ENCODE measurements around the gene FNBP1. TPM values are rescaled to one million over a fixed set of nuclear protein-coding genes. Genes with fewer than 3 reads are reported as not detected.
"Not testable (repeated sequence)": the region's sequence is repeated elsewhere in the genome, so short reads cannot be mapped to it uniquely, and the experiment has no call there.

FNBP1 gene
- total and polyA plus RNA-seq, 2 of the 8 experiments (the other 6 are each of a cell fraction or from before 2014, with no cell fraction given), result 7.2 to 40.9 TPM

- TF ChIP-seq CTCF (IDR thresholded peaks at IDR 0.05; ENCODE audit: control extremely low read depth in 1 of 3, insufficient read depth in 1 of 3, low read depth in 1 of 3, low read length in 3 of 3) (no peak), RBBP5 (IDR thresholded peaks at IDR 0.05; ENCODE audit: borderline replicate concordance, low read depth, low read length) (no peak), POU5F1 (IDR thresholded peaks at IDR 0.05; ENCODE audit: low read depth, low read length) (no peak), CEBPB (IDR thresholded peaks at IDR 0.05; ENCODE audit: low read depth, low read length) (no peak)
Observed at GRCh38 chr9:129938291-129938979, 104.6 kb downstream of the FNBP1 start (continued).

- not testable (repeated sequence) for H3K4me2 ChIP-seq (ENCODE audit: insufficient read depth in 1 of 2, low read depth in 2 of 2, low read length in 2 of 2); H3K4me3 ChIP-seq (ENCODE audit: extremely low read depth in 1 of 4, insufficient read depth in 2 of 4, low read depth in 3 of 4, low read length in 4 of 4); H4K20me1 ChIP-seq (replicated peaks in 1 of 2; ENCODE audit: control insufficient read depth in 1 of 2, insufficient read depth in 2 of 2, low read length in 2 of 2); H3K27ac ChIP-seq (ENCODE audit: low read depth, low read length); H2BK120ac ChIP-seq (replicated peaks; ENCODE audit: low read depth, low read length); H3K23me2 ChIP-seq (ENCODE audit: low read depth, low read length); H3K4me1 ChIP-seq (replicated peaks in 1 of 4; ENCODE audit: control insufficient read depth in 3 of 4, insufficient read depth in 4 of 4, low read length in 3 of 4); H4K5ac ChIP-seq (ENCODE audit: insufficient read length, low read depth, low read length); H2BK15ac ChIP-seq (ENCODE audit: low read length); H3K56ac ChIP-seq (replicated peaks; ENCODE audit: insufficient read length, low read depth, low read length); H3K4ac ChIP-seq (replicated peaks; ENCODE audit: insufficient read length, low read depth, low read length); H3K27me3 ChIP-seq (replicated peaks in 1 of 4; ENCODE audit: control insufficient read depth in 3 of 4, extremely low read depth in 1 of 4, insufficient read depth in 3 of 4, low read length in 3 of 4); H2BK12ac ChIP-seq (ENCODE audit: low read depth, low read length); H2BK5ac ChIP-seq (ENCODE audit: low read depth, low read length); H3K9ac ChIP-seq (replicated peaks in 1 of 4; ENCODE audit: extremely low read depth in 1 of 4, low read depth in 3 of 4, low read length in 3 of 4); H4K91ac ChIP-seq (replicated peaks; ENCODE audit: insufficient read length, low read length); DNase-seq (ENCODE audit: low read depth in 1 of 2, low spot score in 2 of 2); FAIRE-seq; H3K18ac ChIP-seq (ENCODE audit: extremely low read depth, low read length); H4K8ac ChIP-seq (ENCODE audit: extremely low read depth, insufficient read depth, low read length); H3K9me3 ChIP-seq (ENCODE audit: insufficient read depth in 2 of 2, low read depth in 1 of 2, low read length in 1 of 2); H2AK5ac ChIP-seq (ENCODE audit: low read depth, low read length); H3K23ac ChIP-seq (ENCODE audit: insufficient read length); H3K14ac ChIP-seq (ENCODE audit: insufficient read length); H2BK20ac ChIP-seq (ENCODE audit: low read length); H3K79me2 ChIP-seq (ENCODE audit: control insufficient read depth in 1 of 2, insufficient read depth in 2 of 2, low read length in 2 of 2); H3K36me3 ChIP-seq (ENCODE audit: control insufficient read depth in 2 of 4, insufficient read depth in 4 of 4, low read length in 3 of 4); H3K79me1 ChIP-seq (ENCODE audit: low read depth, low read length); H2AFZ ChIP-seq (ENCODE audit: low read length)
- POLR2A ChIA-PET (ENCODE audit: partially characterized antibody), result interaction anchor here (1.5 kb wide), 1 partner anchor 13 kb away, joined by 4 read pairs; no protein-coding TSS in a partner anchor
- 92% methylated on average over 5 of the region's 5 CpGs; no CpG with 5 or more reads in 1 of the 2 experiments for WGBS, 2 experiments (ENCODE audit: extremely low coverage in 1 of 2, insufficient coverage in 1 of 2, insufficient read length in 1 of 2, insufficient replicate concordance in 2 of 2, low coverage in 1 of 2, low lambda C conversion rate in 2 of 2, missing lambda C conversion rate in 1 of 2)
- CTCF ChIA-PET (ENCODE audit: partially characterized antibody), result interaction anchor here (0.6 to 1.4 kb wide), 5 partner anchors 11 to 209 kb away, joined by 3 to 5 read pairs (median 3); no protein-coding TSS in a partner anchor
Observed at GRCh38 chr9:129937879-129938278, 105.1 kb downstream of the FNBP1 start.
